Hepatocyte (in vitro differentiated cells): ENCODE results near the gene CXCR5.

Source experiments
- EZH2 ChIP-seq: fragments of 200-600 bp; sonication (generic); IDR thresholded peaks from 2 replicates; pipeline ENCODE4 v1.6.1; 2016; ENCODE audit warnings: antibody characterized with exemption, mild to moderate bottlenecking, borderline replicate concordance
- EZH2phosphoT487 ChIP-seq: fragments of 200-600 bp; sonication (generic); IDR thresholded peaks from one replicate; pipeline ENCODE4 v1.6.1; 2018; ENCODE audit warnings: antibody characterized with exemption, mild to moderate bottlenecking, low read depth, moderate library complexity; ENCODE audit not compliant: unreplicated experiment, severe bottlenecking
- TF ChIP-seq, protein P1 (sequence below): fragments of 200-600 bp; sonication (generic); IDR thresholded peaks from 2 replicates; pipeline ENCODE4 v1.5.1; 2016; ENCODE audit warnings: antibody characterized with exemption, mild to moderate bottlenecking; ENCODE audit not compliant: poor library complexity

DNA sequence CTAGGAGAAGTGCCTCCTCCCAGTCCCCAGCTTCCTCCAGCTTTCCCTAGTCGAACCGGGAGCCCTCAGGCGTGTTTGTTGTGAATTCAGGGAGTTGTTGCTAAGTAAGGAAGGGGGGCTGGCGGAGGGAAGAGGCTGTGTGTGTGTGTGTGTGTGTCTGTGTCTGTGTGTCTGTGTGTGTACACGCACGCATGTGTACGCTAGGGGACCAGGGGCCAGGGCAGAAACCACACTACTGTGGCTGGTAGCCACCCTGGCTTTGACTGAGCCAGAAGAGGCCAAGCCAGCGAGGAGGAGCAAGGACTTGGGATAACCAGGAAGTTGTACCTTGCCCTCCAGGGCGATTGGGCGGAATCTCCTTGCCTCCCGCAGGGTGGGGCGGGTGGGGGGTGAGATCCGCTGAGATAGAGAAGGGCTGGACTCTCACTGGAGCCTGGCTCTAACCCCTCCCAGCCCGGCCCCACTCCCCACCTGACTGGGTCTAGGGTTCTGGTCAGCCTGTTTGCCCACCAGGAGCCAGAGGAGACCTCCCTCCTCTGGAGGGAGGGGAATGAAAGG lies 34.5 kb downstream of the CXCR5 start:
- TF ChIP-seq, protein P1, sequence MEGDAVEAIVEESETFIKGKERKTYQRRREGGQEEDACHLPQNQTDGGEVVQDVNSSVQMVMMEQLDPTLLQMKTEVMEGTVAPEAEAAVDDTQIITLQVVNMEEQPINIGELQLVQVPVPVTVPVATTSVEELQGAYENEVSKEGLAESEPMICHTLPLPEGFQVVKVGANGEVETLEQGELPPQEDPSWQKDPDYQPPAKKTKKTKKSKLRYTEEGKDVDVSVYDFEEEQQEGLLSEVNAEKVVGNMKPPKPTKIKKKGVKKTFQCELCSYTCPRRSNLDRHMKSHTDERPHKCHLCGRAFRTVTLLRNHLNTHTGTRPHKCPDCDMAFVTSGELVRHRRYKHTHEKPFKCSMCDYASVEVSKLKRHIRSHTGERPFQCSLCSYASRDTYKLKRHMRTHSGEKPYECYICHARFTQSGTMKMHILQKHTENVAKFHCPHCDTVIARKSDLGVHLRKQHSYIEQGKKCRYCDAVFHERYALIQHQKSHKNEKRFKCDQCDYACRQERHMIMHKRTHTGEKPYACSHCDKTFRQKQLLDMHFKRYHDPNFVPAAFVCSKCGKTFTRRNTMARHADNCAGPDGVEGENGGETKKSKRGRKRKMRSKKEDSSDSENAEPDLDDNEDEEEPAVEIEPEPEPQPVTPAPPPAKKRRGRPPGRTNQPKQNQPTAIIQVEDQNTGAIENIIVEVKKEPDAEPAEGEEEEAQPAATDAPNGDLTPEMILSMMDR: no peak
- TF ChIP-seq EZH2 (no peak), EZH2phosphoT487 (no peak)
